MG63 (cell line): ENCODE data around the gene UBAP1. TPM values are rescaled to one million over a fixed set of nuclear protein-coding genes. Genes with fewer than 3 reads are reported as not detected.
"Not testable (repeated sequence)": the region's sequence is repeated elsewhere in the genome, so short reads cannot be mapped to it uniquely, and the experiment has no call there.

Source experiments
- DNase-seq: peaks from one replicate; pipeline ENCODE4 v3.0.0-alpha.2; 2020
- H3K27me3 ChIP-seq: fragments of 250-450 bp; sonication (Bioruptor Pico); 2 replicates; pipeline ENCODE4 v1.5.1; 2020; ENCODE audit warnings: mild to moderate bottlenecking, moderate library complexity
- H3K36me3 ChIP-seq: fragments of 250-450 bp; sonication (Bioruptor Pico); 2 replicates; pipeline ENCODE4 v1.5.1; 2020; ENCODE audit warnings: mild to moderate bottlenecking, moderate library complexity
- H3K4me3 ChIP-seq: fragments of 250-450 bp; sonication (Bioruptor Pico); 2 replicates; pipeline ENCODE4 v1.5.1; 2020; ENCODE audit warnings: mild to moderate bottlenecking, moderate library complexity
- H3K9me3 ChIP-seq: fragments of 250-450 bp; sonication (Bioruptor Pico); 2 replicates; pipeline ENCODE4 v1.5.1; 2020; ENCODE audit warnings: mild to moderate bottlenecking, moderate library complexity
- total RNA-seq: library from RNA; depleted of rRNA; stranded (reverse); fragments of >200 nt; shearing (Covaris generic); gene quantifications from 2 replicates; pipeline ENCODE4 v1.2.3, GENCODE V29; 2014; ENCODE audit warnings: low replicate concordance; rRNA removed

UBAP1 gene
- total RNA-seq = 24.3 and 33.5 TPM in 2 replicates

DNA sequence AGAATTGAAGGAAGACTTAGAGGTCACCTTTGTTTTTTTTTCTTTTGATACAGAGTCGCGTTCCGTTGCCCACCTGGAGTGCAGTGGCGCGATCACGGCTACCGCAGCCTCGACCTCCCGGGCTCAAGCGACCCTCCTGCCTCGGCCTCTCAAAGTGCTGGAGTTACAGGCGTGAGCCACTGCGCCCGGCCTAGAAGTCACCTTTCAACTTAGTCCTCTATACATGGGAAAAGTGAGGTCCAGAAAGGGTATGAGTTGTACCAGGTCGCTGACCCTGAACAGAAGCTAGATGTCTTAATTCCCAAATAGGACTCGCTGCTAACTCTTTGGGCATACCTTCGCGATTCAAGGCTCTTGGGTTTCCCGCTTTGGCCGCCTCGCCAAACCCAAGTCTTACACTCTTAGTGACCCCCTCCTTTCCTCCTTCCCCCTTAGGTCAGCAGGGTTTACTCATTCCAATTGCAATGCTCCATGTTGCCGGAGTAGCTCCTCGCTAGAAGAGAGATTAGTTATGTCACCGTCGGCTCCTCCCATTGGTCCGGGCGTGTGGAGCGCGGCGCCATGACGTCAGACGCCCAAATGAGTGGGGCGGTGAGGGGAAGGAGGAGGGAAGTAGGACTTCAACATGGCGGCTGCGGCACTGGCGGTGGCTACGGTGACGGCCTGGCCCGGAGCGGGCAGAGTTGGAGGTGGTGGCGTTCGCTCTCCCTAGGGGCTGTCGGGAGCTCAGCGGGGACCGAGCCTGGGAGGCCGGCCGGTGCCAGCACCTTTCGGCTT is at the start of gene UBAP1:
TSS of gene UBAP1 (plus strand) at position 608 of the 777 bp plus-strand sequence. CDS start 41,872 bp downstream, outside the sequence.
- peak within 1 kb of the TSS; percentile 75 for H3K4me3 ChIP-seq
- H3K27me3 ChIP-seq = no peaks in the 10 kb centered on the region
- DNase-seq = peak; percentile 92
- no peaks in the 10 kb centered on the region for H3K9me3 ChIP-seq
- H3K36me3 ChIP-seq = no peaks in the 10 kb centered on the region

DNA sequence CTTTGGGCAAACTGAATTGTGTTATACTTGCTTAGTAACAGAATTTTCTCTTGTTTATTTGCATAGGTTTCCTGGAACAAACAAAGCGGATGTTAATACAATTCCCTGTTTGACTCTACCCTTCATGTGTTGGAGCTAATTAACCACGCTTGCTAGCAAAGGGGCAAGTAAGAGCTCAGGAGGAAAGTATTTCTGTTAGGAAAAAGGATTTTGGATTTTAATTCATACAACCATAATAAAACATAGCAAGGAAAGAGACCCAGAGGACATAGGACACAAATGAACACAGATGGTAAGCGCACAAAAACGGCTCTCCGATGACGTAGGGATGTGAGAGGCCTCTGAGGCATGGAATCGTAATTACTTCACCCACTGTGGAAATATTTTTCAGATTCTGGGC is 47.3 kb upstream of the UBAP1 start:
- no peak overlapping the region for H3K4me3 ChIP-seq

DNA sequence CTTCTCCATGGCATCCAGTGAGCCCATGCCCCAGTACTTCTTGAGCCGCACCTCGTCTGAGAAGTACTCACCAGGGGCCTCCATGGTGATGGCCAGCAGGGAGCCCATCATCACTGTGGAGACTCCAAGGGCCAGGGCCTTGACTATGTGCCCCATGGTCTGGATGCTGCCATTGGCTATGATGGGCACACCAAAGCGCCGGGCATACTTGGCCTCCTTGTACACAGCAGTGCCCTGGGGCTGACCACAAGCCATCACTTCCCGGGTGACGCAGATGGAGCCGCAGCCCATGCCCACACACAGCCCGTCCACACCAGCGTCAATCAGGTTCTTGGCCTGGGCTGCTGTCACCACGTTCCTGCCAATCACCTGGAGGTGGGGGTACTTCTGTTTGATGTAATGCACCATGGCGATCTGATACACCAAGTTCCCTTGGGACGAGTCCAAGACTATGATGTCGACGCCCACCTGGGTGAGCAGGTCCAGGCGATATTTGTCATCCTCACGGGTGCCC is 45.4 kb upstream of the UBAP1 start:
- H3K4me3 ChIP-seq = no peak overlapping the region
- H3K36me3 ChIP-seq = no peaks in the 10 kb centered on the region
- no peaks in the 10 kb centered on the region for H3K27me3 ChIP-seq
- DNase-seq = no peak
- H3K9me3 ChIP-seq = no peaks in the 10 kb centered on the region

More for the DNA sequence above, 47.3 kb upstream of the UBAP1 start:
- no peak for DNase-seq
- no peaks in the 10 kb centered on the region for H3K27me3 ChIP-seq
- H3K9me3 ChIP-seq = no peaks in the 10 kb centered on the region
- H3K36me3 ChIP-seq = no peaks in the 10 kb centered on the region

DNA sequence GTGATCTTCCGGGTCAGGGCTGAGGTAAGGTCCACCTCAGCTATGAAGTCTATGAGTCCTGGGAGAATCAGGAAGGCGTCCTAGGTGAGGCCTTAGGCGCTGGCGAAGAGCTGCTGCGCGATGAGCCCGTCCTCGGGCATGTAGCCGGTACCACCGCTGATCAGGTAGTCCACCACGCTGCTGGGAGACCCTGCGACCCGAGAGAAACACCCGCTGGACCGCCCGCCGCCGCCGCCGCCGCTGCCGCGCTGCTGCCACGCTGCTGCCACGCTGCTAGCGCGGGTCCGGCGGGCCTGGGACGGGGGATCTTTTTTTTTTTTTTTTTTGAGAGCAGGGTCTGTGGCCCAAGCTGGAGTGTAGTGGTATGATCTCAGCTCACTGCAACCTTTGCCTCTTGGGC is 44.3 kb upstream of the UBAP1 start:
- Histone ChIP-seq H3K4me3 (no peak overlapping the region), H3K36me3 (no peaks in the 10 kb centered on the region), H3K9me3 (no peaks in the 10 kb centered on the region), H3K27me3 (no peaks in the 10 kb centered on the region)
- no peak for DNase-seq

- not testable (repeated sequence) for H3K4me3 ChIP-seq, DNase-seq, H3K9me3 ChIP-seq, H3K27me3 ChIP-seq, H3K36me3 ChIP-seq
Measured at GRCh38 chr9:34138644-34139043, 40.2 kb upstream of the UBAP1 start.

DNA sequence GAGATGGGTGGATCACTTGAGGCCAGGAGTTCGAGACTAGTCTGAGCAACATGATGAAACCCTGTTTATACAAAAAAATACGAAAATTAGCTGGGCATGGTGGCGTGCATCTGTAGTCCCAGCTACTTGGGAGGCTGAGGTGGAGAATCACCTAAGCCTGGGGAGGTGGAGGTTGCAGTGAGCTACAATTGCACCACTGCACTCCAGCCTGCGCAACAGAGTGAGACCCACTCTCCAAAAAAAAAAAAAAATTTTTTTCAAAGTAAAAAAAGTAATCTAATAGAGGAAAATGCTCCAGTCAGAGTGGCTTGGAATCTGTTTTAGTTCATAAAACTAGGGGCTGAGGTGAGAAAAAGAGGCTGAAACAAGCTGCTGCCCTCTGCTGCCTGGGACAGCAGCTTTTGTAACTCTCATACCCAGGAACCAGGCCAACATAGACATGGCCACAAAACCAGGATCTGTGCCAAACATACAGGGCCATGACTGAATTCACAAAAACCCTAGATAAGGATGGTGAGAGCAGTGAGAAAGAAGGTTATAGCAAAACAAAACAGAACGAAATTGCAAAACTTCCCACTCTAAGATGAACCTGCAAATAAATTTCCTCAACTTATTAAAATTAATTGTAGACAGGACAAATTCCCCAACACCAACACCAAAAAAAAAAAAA is 39.2 kb upstream of the UBAP1 start:
- no peaks in the 10 kb centered on the region for H3K9me3 ChIP-seq
- no peaks in the 10 kb centered on the region for H3K36me3 ChIP-seq
- H3K4me3 ChIP-seq = no peak overlapping the region
- DNase-seq = peak; percentile 62
- H3K27me3 ChIP-seq = no peaks in the 10 kb centered on the region

DNA sequence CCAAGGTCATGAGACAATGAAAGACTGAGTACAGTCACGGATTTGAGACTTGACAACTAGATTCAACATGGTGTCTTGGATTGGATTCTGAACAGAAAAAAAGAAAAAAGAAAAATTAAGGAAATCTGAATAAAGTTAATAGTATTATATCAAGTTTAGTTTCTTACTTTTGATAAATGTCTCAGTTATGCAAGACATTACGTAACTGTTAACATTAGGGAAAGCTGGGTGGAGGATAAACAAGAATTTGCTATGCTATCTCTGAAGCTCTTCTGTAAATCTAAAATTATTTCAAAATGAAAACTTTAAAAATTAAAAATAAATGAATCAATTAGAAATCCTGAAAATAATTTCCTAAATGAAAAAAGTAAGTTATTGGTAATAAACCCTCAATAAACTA is 38.0 kb upstream of the UBAP1 start:
- Histone ChIP-seq H3K36me3 (no peaks in the 10 kb centered on the region), H3K4me3 (no peak overlapping the region), H3K9me3 (no peaks in the 10 kb centered on the region), H3K27me3 (no peaks in the 10 kb centered on the region)
- DNase-seq = no peak

DNA sequence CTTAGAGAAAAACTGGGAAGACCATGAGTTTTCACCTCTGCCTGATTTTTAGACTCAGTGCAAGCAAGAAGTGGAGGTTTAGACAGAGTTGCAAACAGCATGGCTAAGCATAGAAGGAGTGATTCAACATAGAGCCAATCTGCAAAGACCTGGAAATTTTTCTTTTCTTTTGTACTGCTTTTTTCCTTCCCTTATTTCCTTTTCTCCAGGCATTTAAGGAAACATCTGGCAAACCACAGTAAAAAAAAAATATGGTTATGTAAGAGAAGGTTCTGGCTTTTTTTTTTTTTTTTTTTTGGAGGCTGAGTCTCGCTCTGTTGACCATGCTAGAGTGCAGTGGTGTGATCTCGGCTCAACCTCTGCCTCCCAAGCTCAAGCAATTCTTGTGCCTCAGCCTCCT is 35.7 kb upstream of the UBAP1 start:
- DNase-seq = no peak
- no peaks in the 10 kb centered on the region for H3K27me3 ChIP-seq
- H3K4me3 ChIP-seq = no peak overlapping the region
- H3K9me3 ChIP-seq = no peaks in the 10 kb centered on the region
- H3K36me3 ChIP-seq = no peaks in the 10 kb centered on the region

- Histone ChIP-seq H3K36me3 (no peaks in the 10 kb centered on the region), H3K9me3 (no peaks in the 10 kb centered on the region), H3K27me3 (no peaks in the 10 kb centered on the region), H3K4me3 (no peak overlapping the region)
- no peak for DNase-seq
Measured at GRCh38 chr9:34145165-34145564, 33.7 kb upstream of the UBAP1 start.

DNA sequence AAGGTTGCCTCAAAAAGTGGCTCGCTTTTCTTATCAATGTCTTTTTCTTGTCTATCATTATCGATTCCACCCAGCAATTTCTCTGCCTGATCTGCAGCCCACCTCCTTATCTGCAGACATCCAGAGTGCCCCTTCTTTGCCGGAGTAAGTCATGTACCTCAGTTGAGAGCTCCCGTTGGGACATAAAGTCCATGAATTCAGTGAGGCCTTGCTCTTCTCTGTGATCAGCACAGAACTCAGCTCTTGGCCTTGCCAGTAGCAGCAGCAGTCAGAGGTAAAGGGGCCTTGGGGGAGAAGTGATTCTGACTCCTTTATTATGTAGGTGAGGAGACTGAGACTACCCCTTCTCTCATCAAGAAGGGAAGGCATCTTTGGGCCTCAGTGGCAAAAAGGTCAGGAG is 27.4 kb upstream of the UBAP1 start:
- H3K27me3 ChIP-seq = no peaks in the 10 kb centered on the region
- H3K4me3 ChIP-seq = no peak overlapping the region
- no peak for DNase-seq
- H3K9me3 ChIP-seq = no peaks in the 10 kb centered on the region
- H3K36me3 ChIP-seq = no peaks in the 10 kb centered on the region

DNA sequence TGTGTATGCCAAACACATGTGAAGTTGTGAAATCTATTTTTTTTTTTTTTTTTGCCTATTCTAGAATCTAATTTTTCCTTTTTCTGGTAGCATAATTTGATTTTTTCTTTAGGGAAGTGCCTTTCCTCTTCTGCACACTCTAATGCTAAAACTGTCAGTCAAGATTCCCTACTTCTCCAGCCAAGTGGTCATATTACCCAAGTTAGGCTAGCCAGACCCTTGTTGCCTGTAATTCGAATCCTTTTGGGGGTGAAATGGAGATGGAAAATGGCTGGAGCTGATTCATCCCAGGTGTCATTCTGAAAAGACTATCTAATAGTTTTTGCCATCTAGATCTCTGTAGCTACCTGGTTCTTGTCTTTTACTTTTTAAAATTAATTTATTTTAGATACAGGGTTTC is 24.8 kb upstream of the UBAP1 start:
- H3K4me3 ChIP-seq = no peak overlapping the region
- no peaks in the 10 kb centered on the region for H3K9me3 ChIP-seq

DNA sequence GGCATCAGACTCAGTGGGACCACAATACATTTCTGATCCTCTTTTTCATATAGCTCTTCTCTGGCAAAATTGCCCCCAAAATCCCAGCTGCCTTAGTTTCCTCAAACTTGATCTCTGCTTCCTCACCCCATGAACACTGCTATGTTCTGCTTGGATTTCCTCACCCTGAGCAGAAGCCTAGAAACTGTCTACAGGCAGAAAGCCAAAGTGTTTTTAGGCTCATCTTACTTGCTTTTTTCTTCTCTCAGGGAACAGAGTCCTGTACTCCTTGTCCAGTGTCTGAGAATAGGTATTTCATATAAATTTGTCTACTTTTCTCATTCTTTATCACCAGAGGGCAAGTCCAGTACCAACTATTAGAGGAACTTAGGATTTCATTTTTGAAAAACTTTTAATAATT is 21.5 kb upstream of the UBAP1 start:
- no peak for DNase-seq
- no peaks in the 10 kb centered on the region for H3K27me3 ChIP-seq
- H3K36me3 ChIP-seq = no peaks in the 10 kb centered on the region
- H3K9me3 ChIP-seq = no peaks in the 10 kb centered on the region
- H3K4me3 ChIP-seq = no peak overlapping the region

More for the DNA sequence above, 24.8 kb upstream of the UBAP1 start:
- Histone ChIP-seq H3K36me3 (no peaks in the 10 kb centered on the region), H3K27me3 (no peaks in the 10 kb centered on the region)
- no peak for DNase-seq

DNA sequence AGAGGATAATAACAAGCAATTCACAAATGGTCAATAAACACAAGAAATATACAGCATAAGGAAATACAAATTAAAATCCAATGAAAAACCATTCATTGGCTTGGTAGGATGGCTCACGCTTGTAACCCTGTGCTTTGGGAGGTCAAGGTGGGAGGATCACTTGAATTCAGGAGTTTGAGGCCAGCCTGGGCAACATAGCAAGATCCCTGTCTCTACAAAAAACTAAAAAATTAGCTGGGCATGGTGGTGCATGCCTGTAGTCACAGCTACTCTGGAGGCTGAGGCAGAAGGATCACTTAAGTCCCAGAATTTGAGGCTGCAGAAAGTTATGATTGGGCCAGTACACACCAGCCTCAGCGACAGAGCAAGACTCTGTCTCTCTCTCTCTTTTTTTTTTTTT is 20.9 kb upstream of the UBAP1 start:
- no peak overlapping the region for H3K4me3 ChIP-seq
- no peaks in the 10 kb centered on the region for H3K9me3 ChIP-seq
- no peaks in the 10 kb centered on the region for H3K36me3 ChIP-seq
- no peak for DNase-seq
- no peaks in the 10 kb centered on the region for H3K27me3 ChIP-seq

DNA sequence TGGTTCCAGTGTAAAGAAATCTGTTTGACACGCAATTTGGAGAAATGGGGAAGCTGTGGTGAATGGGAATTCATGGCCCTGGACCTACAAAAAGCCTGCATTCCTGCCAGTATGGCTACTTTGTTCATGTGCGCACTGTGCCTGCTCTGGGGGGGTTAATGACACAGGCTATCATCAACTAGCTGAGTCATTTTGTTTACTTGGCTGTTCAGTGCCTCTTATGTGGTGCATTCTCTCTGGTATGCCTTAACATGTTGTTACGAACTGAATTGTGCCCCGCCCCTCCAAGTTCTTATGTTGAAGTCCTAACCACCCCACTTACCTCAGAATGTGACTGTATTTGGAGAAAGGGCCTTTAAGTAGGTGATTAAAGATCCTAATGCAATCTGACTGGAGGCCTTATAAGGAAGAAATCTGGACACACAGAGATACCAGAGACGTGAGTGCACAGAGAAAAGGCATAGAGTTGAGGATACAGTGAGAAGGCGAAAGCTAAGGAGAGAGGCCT is 20.4 kb upstream of the UBAP1 start:
- no peaks in the 10 kb centered on the region for H3K36me3 ChIP-seq
- peak; percentile 36 for DNase-seq
- no peaks in the 10 kb centered on the region for H3K27me3 ChIP-seq
- no peak overlapping the region for H3K4me3 ChIP-seq
- H3K9me3 ChIP-seq = no peaks in the 10 kb centered on the region

DNA sequence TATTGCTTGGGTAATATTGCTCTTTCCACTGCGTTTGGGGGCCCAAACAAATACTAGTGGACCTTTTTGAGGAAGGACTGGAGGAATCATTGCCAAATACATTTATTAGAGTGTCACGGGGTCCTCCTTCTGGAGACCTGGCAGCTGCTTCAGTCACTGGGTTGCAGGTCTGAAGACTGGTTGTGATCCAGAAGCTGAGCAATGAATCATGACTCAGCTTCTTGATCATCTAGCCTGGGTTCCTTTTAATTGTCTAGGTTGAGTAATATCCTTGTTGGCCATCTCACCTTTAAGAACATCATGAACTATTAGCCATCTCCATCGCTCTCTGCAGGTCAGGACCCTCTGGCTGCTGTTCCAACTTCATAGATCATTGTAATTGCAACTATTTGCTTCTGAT is 15.4 kb upstream of the UBAP1 start:
- peak; percentile 23 for DNase-seq
- Histone ChIP-seq H3K9me3 (no peaks in the 10 kb centered on the region), H3K36me3 (no peaks in the 10 kb centered on the region), H3K27me3 (no peaks in the 10 kb centered on the region), H3K4me3 (no peak overlapping the region)

DNA sequence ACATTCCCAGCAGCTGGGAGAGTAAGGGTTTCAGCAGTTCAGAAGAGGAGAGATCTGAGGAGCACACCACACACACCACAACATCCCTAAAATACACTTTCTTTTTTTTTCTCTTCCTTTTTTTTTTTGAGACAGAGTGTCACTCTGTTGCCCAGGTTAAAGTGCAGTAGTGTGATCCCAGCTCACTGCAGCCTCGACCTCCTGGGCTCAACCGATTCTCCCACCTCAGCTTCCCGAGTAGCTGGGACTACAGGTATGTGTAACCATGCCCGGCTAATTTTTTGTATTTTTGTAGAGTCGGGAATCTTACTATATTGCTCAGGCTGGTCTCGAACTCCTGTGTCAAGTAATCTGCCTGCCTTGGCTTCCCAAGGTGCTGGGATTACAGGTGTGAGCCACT is 9.7 kb upstream of the UBAP1 start:
- no peaks in the 10 kb centered on the region for H3K27me3 ChIP-seq
- no peaks in the 10 kb centered on the region for H3K36me3 ChIP-seq
- H3K9me3 ChIP-seq = no peaks in the 10 kb centered on the region
- H3K4me3 ChIP-seq = no peak overlapping the region
- DNase-seq = no peak

- H3K9me3 ChIP-seq = no peaks in the 10 kb centered on the region
- H3K27me3 ChIP-seq = no peaks in the 10 kb centered on the region
- no peaks in the 10 kb centered on the region for H3K36me3 ChIP-seq
- no peak overlapping the region for H3K4me3 ChIP-seq
- no peak for DNase-seq
Measured at GRCh38 chr9:34170237-34170991, 8.4 kb upstream of the UBAP1 start.
